CD4-positive, alpha-beta T cell treated with Interleukin-10 for 1 hour (primary cell): Measurements from ENCODE around the gene IL1RAP.

Source experiments
- DNase-seq: peaks from one replicate; pipeline ENCODE4 v3.0.0-alpha.2; 2020

Gene IL1RAP

DNA sequence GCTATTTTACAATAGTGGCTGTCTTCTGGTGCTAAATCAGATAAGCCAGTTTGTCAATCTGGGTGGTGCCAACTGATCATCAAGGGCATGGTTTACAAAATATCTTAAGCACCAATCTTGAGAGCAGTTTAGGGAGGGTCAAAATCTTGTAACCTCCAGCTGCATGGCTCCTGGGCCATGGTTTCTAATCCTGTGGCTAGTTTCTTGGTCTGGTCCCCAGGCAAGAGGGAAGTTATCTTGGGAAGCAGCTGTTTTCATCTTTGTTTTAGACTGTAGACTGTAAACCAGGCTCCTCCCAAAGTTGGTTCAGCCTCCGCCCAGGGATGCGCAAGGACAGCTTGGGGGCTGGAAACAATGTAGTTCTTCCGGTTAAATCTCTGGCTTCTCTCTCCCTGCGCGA lies 166.8 kb downstream of the IL1RAP start:
- no peak for DNase-seq

DNA sequence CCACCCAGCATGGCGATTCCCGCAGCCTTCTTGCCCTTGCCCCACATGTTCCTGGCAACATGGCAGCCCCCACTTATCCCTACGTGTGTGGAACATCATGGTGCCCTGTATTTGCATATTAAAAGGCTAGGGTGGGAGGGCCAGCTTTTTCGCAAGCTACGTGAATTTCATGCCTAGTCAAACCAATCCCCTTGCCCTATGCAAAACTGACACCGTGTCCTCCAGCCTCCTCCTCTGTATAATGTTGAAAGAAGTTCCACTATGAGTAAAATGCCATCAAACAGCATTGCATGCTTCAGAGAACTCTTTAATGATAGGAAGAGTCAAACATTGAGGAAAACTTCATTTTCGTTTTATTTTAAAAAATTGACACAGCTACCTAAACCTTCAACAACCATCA lies 170.9 kb downstream of the IL1RAP start:
- DNase-seq = no peak

DNA sequence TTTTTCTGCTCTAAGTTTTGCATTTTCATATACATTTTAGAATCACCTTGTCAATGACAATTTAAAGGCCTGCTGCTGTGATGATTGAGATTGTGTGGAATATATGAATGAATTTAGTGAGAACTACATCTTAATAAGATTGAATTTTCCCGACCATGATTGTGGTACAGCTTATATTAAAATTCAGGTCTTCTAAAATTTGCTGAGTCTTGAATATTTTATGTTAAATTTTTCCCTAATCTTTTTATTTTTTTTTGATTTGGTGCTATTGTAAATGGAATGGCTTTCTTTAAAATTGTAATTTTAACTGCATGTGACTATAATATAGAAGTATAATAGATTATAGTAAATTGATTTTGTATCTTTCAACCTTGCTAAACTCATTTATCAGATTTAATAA lies 172.1 kb downstream of the IL1RAP start:
- no peak for DNase-seq

DNA sequence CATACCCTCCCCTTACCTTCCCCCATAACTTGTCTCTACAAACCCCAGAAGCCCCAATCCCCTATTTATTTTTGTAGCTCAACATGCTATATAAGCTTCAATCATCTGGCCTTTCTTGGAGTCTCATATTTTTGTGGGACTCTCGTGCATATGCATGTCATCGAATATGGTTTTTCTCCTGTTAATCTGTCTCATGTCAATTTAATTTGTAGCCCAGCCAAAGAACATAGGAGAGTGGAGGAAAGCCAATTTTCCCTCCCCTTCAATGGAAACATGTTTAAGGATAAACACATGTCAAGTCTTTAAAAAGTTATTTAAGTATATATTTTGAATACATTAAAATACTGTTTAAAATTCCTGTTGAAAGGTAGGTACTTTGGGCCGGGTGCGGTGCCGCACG lies 176.4 kb downstream of the IL1RAP start:
- DNase-seq = no peak

DNA sequence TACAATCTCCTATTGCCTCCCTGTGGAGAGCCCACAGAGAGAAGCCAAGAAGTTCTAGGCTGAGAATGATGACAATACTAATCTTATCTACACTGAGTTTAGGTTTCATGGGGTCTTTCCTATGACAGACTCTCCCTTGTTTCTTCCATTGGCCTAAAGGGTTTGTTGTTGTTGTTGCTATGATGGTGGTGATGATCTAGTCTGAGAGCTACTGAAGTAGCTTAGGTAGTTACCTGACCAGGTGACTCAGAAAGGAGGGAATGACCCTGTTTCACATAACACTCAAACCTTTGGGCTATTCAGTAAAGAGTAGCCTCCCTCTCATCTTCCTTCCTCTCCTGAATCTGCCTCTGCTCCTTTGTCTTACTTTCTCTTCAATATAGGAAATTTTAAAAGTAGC lies 178.4 kb downstream of the IL1RAP start:
- DNase-seq = no peak

DNA sequence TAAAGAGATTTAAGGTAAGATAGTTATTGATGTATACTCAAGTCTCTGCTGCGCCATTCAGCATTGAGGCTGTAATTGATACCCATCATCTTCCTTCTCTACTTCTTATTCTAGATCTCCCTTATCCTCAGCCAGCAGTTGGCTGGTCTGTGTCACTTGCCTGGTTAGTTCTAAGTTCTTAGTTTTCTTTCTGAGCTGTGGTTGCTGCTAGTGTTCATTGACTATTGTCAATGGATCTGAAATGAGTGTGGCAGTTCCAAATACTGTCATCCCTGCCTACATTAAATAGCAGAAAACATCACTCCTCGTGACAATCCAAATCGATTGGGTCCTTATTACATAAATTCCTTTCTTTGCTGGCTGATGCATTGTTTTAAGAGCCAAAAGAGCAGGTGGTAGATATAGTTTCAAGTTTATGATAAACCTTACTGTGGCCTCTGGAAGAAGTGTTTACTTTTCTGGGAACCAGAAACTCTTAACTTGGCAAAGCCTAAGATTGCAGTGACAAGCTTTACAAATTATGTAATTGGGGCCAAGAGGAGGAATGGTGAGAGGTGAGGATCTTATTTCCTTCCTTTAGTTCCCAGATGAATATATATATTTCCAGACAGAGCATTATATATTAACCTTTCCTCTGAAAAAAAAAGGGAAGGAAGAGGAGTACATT lies 180.6 kb downstream of the IL1RAP start:
- no peak for DNase-seq

DNA sequence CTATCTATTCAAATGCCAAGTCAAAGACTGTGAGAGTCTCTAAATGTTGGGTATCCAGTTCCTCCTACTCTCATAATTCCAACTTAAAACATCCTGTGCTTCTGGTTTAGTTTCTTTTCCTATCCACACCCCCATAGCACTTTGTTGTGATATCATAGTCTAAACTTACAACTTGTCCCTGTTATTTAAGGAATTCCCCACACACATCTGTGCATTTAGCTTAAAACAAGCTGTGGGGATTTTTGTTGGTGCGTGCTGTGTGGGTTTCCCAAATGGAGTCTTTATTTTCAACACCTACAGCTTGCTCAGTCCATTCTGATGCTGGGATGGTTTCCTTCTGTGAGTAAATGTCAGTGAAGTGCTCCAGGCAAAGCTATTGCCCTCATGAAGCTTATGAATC lies 181.3 kb downstream of the IL1RAP start:
- no peak for DNase-seq

DNA sequence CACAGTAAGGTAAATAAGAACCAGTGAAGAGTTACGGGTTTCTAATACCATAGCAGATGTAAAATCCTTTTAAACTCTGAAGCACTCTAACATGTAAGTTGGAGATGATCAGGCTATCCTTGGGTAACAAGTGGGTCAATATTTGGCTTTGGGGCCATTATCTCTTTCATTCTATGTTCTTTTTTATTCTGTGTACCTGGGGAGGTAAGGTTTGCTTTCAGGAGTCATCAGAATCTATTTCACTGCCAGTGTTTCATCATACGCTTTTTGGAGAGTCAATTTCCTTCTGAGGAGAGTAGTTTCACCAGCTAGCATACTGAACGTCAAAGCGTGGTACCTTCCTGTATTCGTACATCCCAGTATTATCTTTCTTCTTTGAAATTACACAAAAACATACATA lies 182.1 kb downstream of the IL1RAP start:
- no peak for DNase-seq

DNA sequence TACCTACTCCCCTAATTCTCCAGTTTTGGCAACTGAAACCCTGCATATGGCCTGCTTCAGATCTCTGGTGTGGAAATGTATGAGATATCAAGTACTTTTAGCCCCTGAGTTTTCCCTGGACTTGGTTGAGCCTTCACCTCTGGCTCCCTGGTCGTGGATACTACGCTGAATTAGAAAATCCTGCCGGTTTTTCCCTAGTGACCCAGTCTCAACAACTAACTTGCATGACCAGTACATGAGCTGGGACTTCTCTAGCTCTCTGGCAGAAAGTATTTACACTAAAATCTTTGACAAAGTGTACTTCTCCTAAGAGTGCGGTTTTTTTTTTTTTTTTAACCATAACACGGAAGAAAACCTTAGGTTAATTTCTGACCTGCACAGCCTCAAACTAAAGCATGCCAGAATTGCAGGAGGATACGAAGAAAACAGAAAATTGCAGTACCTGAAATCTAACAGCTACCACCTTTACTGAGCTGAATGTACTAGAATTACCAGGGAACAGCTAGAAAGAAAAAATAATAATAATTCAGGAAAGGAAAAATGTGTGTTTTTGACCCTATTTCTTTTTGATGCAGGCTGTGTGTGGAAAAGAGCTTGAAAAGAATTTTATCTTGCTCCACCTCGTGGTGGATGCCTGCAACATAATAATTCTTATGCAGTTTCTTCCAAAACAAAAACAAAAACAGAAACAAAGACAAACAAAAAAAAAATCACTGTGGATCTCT lies 183.1 kb downstream of the IL1RAP start:
- no peak for DNase-seq

DNA sequence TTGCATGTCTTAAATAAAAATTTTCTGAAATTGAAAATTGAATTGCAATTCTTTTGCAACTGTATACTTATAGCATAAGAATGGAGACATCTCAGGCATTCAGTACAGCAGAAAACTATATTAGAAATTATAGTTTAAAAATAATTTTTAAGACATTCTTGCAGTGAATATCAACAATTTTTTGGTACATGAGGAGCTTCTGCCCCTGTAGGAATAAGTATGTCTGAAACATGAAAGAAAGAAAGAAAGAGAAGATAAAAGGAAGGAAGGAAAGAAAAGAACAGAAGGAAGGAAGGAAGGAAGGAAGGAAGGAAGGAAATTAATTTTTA lies 183.6 kb downstream of the IL1RAP start:
- DNase-seq = no peak

DNA sequence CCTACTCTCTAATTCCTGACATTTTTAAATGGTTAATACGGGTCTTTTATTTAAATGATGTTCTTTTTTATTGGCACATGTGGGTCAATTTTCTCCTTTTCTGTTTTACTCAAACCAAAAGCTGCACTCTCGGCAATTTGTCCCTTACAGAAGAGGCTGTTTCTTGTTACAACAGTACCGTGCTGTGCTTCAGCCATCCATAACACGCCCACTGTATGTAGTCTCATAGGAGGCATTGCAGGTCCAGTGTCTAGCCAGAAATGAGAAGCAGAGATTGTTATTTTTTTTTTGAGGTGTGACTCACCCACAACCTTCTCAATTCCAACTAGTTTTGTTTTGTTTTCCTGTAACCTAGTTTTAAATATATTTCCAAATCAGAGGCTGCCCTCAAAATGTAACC lies 184.0 kb downstream of the IL1RAP start:
- no peak for DNase-seq

DNA sequence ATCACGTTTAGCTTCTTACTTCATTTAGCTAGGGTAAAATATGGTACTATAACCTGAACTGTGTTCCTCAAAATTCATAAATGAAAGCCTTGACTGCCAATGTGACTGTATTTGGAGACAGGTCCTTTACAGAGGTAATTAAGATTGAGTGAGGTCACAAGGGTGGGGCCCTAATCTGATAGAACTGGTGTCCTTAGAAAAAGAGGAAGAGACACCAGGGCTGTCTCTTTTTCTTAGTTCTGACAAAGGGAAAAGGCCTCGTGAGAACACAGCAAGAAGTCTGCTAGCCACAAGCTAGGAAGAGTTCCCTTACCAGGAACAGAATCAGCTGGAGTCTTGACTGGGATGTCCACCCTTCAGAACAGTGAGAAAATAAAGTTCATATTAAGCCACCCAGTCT lies 185.9 kb downstream of the IL1RAP start:
- no peak for DNase-seq

DNA sequence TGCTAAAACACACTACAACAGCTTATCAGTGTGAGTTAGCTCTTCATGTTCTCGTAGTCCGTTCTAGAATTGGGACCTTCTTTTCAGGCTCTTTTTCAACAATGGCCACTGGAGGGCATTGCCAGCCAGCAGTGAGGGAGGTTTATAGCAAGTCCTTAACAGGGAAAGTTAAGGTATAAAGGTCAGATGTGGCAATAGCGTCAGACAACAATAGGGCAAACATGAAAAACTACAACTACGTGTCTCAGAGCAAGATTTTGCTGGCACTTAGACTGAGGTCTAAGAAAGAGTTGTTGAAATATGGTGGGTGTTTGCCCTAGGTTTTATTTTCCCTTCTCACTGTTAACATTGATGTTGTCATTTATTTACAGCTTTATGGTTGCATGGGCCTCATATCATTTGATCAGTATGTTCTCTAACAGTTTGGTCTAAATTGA lies 187.2 kb downstream of the IL1RAP start:
- no peak for DNase-seq

DNA sequence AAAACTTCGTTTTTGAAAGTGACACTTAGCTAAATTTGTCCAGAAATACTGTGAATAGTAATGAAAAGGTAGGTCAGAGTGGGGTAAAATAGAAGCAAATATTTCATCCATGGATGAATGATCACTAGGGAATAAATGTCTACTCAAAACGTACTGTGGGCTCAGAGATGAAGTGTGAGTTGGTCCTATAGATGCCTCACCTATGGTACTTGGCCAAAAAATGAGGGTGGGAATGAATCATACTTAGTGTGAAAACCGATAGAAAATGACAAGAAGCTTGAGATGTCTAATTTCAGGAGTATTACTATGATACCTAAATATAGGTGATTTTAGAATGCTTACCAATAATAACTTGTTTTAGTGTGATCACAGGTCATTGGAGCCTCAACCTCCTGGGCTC lies 192.7 kb downstream of the IL1RAP start:
- no peak for DNase-seq
